ENCODE data around the gene PRKAR1A.

DNA sequence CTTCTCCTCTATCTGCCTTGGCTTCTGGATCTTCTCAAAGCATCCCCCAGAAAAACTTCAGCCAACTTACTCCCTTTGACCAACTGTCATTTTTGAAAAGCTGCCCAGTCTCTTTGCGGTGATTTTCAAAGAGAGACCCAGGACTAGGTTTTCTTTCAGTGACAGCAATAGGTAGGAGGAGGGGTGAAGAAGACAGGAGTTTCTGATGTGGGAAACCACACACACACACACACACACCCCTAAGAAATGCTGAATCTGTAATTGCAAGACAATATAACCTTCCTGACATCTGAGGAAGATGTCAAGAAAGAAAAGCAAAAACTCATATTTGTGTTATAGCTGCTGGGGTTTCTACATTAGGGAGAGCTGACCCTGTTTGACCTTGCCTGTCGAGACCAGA lies 83.8 kb downstream of the PRKAR1A start:
- TF ChIP-seq, protein P1, sequence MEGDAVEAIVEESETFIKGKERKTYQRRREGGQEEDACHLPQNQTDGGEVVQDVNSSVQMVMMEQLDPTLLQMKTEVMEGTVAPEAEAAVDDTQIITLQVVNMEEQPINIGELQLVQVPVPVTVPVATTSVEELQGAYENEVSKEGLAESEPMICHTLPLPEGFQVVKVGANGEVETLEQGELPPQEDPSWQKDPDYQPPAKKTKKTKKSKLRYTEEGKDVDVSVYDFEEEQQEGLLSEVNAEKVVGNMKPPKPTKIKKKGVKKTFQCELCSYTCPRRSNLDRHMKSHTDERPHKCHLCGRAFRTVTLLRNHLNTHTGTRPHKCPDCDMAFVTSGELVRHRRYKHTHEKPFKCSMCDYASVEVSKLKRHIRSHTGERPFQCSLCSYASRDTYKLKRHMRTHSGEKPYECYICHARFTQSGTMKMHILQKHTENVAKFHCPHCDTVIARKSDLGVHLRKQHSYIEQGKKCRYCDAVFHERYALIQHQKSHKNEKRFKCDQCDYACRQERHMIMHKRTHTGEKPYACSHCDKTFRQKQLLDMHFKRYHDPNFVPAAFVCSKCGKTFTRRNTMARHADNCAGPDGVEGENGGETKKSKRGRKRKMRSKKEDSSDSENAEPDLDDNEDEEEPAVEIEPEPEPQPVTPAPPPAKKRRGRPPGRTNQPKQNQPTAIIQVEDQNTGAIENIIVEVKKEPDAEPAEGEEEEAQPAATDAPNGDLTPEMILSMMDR (IDR thresholded peaks at IDR 0.05): no peak
- TF ChIP-seq ZFX (IDR thresholded peaks at IDR 0.05; ENCODE audit: borderline replicate concordance): no peak

All from 22Rv1 (cell line).